Stimulated activated memory B cell treated with anti-CD40 and anti-IgM and Interleukin-4, amounts not matched to agents 10 μg/mL and 1 μg/mL and 100 μg/mL, for 72 hours (primary cell): Measurements from ENCODE around the gene TTC28.
A peak's percentile ranks its signal among the peaks of the same experiment; 100 is the strongest.

Source experiments
- ATAC-seq: fragments of 150-1000 bp; cut with Tn5 transposase; 2 replicates; pipeline ENCODE4 v1.10.0; 2021
- H3K27ac Mint-ChIP-seq: one replicate; pipeline ENCODE4 v1.8.0; 2022; ENCODE audit warnings: mild to moderate bottlenecking, mixed read lengths
- H3K27me3 Mint-ChIP-seq: one replicate; pipeline ENCODE4 v1.8.0; 2022; ENCODE audit warnings: mixed read lengths
- H3K36me3 Mint-ChIP-seq: one replicate; pipeline ENCODE4 v1.8.0; 2022; ENCODE audit warnings: mixed read lengths
- H3K4me1 Mint-ChIP-seq: one replicate; pipeline ENCODE4 v1.8.0; 2022; ENCODE audit warnings: mixed read lengths
- H3K4me3 Mint-ChIP-seq: one replicate; pipeline ENCODE4 v1.8.0; 2022; ENCODE audit warnings: mild to moderate bottlenecking, moderate library complexity, mixed read lengths
- H3K9me3 Mint-ChIP-seq: one replicate; pipeline ENCODE4 v1.8.0; 2022; ENCODE audit warnings: mixed read lengths

TTC28 gene

GRCh38 chr22:28297504-28297903, 382.1 kb downstream of the TTC28 start:
- Mint-ChIP-seq H3K9me3 (no peaks in the 10 kb centered on the region), H3K4me1 (no peaks in the 10 kb centered on the region), H3K36me3 (no peaks in the 10 kb centered on the region), H3K27ac (no peak overlapping the region), H3K27me3 (peaks cover 8% of the 10 kb centered on the region), H3K4me3 (no peak overlapping the region)
- peak; percentile 52 for ATAC-seq

GRCh38 chr22:28296452-28296851, 383.2 kb downstream of the TTC28 start:
- Mint-ChIP-seq H3K4me1 (no peaks in the 10 kb centered on the region), H3K27me3 (peaks cover 10% of the 10 kb centered on the region), H3K9me3 (no peaks in the 10 kb centered on the region), H3K36me3 (no peaks in the 10 kb centered on the region), H3K27ac (no peak overlapping the region), H3K4me3 (no peak overlapping the region)
- no peak for ATAC-seq

- Mint-ChIP-seq H3K4me3 (no peak overlapping the region), H3K4me1 (no peaks in the 10 kb centered on the region), H3K9me3 (no peaks in the 10 kb centered on the region), H3K36me3 (no peaks in the 10 kb centered on the region), H3K27me3 (no peaks in the 10 kb centered on the region), H3K27ac (no peak overlapping the region)
- no peak for ATAC-seq
Measured at GRCh38 chr22:28283068-28283654, 396.5 kb downstream of the TTC28 start.

- no peaks in the 10 kb centered on the region for H3K9me3 Mint-ChIP-seq
- H3K27ac Mint-ChIP-seq = no peak overlapping the region
- no peak overlapping the region for H3K4me3 Mint-ChIP-seq
- no peaks in the 10 kb centered on the region for H3K36me3 Mint-ChIP-seq
- H3K27me3 Mint-ChIP-seq = no peaks in the 10 kb centered on the region
- no peak for ATAC-seq
- H3K4me1 Mint-ChIP-seq = no peaks in the 10 kb centered on the region
Measured at GRCh38 chr22:28282405-28283067, 397.1 kb downstream of the TTC28 start.

GRCh38 chr22:28279888-28280287, 399.8 kb downstream of the TTC28 start:
- Mint-ChIP-seq H3K27me3 (no peaks in the 10 kb centered on the region), H3K4me1 (no peaks in the 10 kb centered on the region), H3K36me3 (no peaks in the 10 kb centered on the region), H3K4me3 (no peak overlapping the region), H3K9me3 (no peaks in the 10 kb centered on the region), H3K27ac (no peak overlapping the region)
- no peak for ATAC-seq

GRCh38 chr22:28269277-28269676, 410.4 kb downstream of the TTC28 start:
- no peak overlapping the region for H3K27ac Mint-ChIP-seq
- H3K27me3 Mint-ChIP-seq = peaks cover 27% of the 10 kb centered on the region
- ATAC-seq = no peak
- H3K9me3 Mint-ChIP-seq = no peaks in the 10 kb centered on the region
- H3K4me3 Mint-ChIP-seq = no peak overlapping the region
- no peaks in the 10 kb centered on the region for H3K36me3 Mint-ChIP-seq
- no peaks in the 10 kb centered on the region for H3K4me1 Mint-ChIP-seq

- no peaks in the 10 kb centered on the region for H3K36me3 Mint-ChIP-seq
- H3K27me3 Mint-ChIP-seq = peaks cover 26% of the 10 kb centered on the region
- no peak for ATAC-seq
- no peaks in the 10 kb centered on the region for H3K4me1 Mint-ChIP-seq
- no peak overlapping the region for H3K27ac Mint-ChIP-seq
- no peak overlapping the region for H3K4me3 Mint-ChIP-seq
- H3K9me3 Mint-ChIP-seq = no peaks in the 10 kb centered on the region
Measured at GRCh38 chr22:28268850-28269249, 410.8 kb downstream of the TTC28 start.

- Mint-ChIP-seq H3K27me3 (peaks cover 19% of the 10 kb centered on the region), H3K9me3 (peaks cover 4% of the 10 kb centered on the region), H3K4me1 (no peaks in the 10 kb centered on the region), H3K4me3 (no peak overlapping the region), H3K27ac (no peak overlapping the region), H3K36me3 (no peaks in the 10 kb centered on the region)
- no peak for ATAC-seq
Measured at GRCh38 chr22:28268171-28268570, 411.5 kb downstream of the TTC28 start.

GRCh38 chr22:28260619-28261018, 419.0 kb downstream of the TTC28 start:
- H3K9me3 Mint-ChIP-seq = peaks cover 4% of the 10 kb centered on the region

GRCh38 chr22:28259774-28260312, 419.8 kb downstream of the TTC28 start:
- Mint-ChIP-seq H3K4me1 (no peaks in the 10 kb centered on the region), H3K36me3 (no peaks in the 10 kb centered on the region), H3K9me3 (peaks cover 4% of the 10 kb centered on the region), H3K27ac (no peak overlapping the region), H3K27me3 (peaks cover 7% of the 10 kb centered on the region), H3K4me3 (no peak overlapping the region)
- no peak for ATAC-seq

More at GRCh38 chr22:28260619-28261018, 419.0 kb downstream of the TTC28 start:
- no peak overlapping the region for H3K4me3 Mint-ChIP-seq
- ATAC-seq = no peak
- no peaks in the 10 kb centered on the region for H3K36me3 Mint-ChIP-seq
- no peak overlapping the region for H3K27ac Mint-ChIP-seq
- H3K4me1 Mint-ChIP-seq = no peaks in the 10 kb centered on the region
- no peaks in the 10 kb centered on the region for H3K27me3 Mint-ChIP-seq

- Mint-ChIP-seq H3K27me3 (peaks cover 20% of the 10 kb centered on the region), H3K27ac (no peak overlapping the region), H3K4me1 (no peaks in the 10 kb centered on the region), H3K4me3 (no peak overlapping the region), H3K9me3 (no peaks in the 10 kb centered on the region), H3K36me3 (no peaks in the 10 kb centered on the region)
- ATAC-seq = no peak
Measured at GRCh38 chr22:28254396-28254795, 425.2 kb downstream of the TTC28 start.

- H3K27me3 Mint-ChIP-seq = peaks cover 21% of the 10 kb centered on the region
- H3K9me3 Mint-ChIP-seq = no peaks in the 10 kb centered on the region
Measured at GRCh38 chr22:28252539-28252938, 427.1 kb downstream of the TTC28 start.

GRCh38 chr22:28250036-28250695, 429.5 kb downstream of the TTC28 start:
- Mint-ChIP-seq H3K4me3 (no peak overlapping the region), H3K36me3 (no peaks in the 10 kb centered on the region), H3K4me1 (no peaks in the 10 kb centered on the region), H3K27me3 (peaks cover 28% of the 10 kb centered on the region), H3K9me3 (no peaks in the 10 kb centered on the region), H3K27ac (no peak overlapping the region)
- no peak for ATAC-seq

More at GRCh38 chr22:28252539-28252938, 427.1 kb downstream of the TTC28 start:
- Mint-ChIP-seq H3K4me3 (no peak overlapping the region), H3K4me1 (no peaks in the 10 kb centered on the region), H3K27ac (no peak overlapping the region), H3K36me3 (no peaks in the 10 kb centered on the region)
- ATAC-seq = no peak

GRCh38 chr22:28249402-28249801, 430.2 kb downstream of the TTC28 start:
- Mint-ChIP-seq H3K4me1 (no peaks in the 10 kb centered on the region), H3K27me3 (peaks cover 21% of the 10 kb centered on the region), H3K36me3 (no peaks in the 10 kb centered on the region), H3K9me3 (no peaks in the 10 kb centered on the region), H3K4me3 (no peak overlapping the region), H3K27ac (no peak overlapping the region)
- ATAC-seq = no peak

- Mint-ChIP-seq H3K4me1 (no peaks in the 10 kb centered on the region), H3K4me3 (no peak overlapping the region), H3K27ac (no peak overlapping the region), H3K36me3 (no peaks in the 10 kb centered on the region), H3K9me3 (no peaks in the 10 kb centered on the region), H3K27me3 (peaks cover 19% of the 10 kb centered on the region)
- ATAC-seq = no peak
Measured at GRCh38 chr22:28247667-28248363, 431.8 kb downstream of the TTC28 start.
